ENCODE data around the gene PTPRM.

DNA sequence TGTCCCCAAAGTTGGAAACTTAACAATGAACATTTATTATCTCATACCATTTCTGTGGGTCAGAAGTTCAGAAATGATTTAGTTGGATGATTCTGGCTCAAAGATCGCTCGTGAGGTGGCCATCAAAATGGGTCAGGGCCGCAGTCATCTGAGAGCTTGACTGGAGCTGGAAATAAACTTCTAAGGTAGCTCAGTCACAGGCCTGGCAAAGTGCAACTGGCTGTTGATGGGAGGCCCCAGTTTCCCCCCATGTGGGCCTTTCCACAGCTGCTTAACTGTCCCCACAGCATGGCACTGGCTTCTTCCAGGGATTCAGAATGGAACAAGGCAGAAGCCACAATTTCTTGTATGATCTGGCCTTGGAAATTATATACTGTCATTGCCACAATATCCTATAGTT, 842.0 kb downstream of the PTPRM start:
- TF ChIP-seq CTCF (IDR thresholded peaks at IDR 0.05), result no peak
- TF ChIP-seq POLR2A (IDR thresholded peaks at IDR 0.05), result no peak
